Measurements from ENCODE around the gene DNAJB1.

Gene DNAJB1

GRCh38 chr19:14496029-14496833 is 22.0 kb downstream of the DNAJB1 start, which contains the start of gene GIPC1:
GIPC1 (minus strand) TSS chr19:14496127; CDS start chr19:14482976, 13,151 bp downstream.
- peak; percentile 97 for DNase-seq (ENCODE audit: low spot score)

GRCh38 chr19:14495672-14496028 is 22.5 kb downstream of the DNAJB1 start:
- no peak for DNase-seq (ENCODE audit: low spot score)

DNA sequence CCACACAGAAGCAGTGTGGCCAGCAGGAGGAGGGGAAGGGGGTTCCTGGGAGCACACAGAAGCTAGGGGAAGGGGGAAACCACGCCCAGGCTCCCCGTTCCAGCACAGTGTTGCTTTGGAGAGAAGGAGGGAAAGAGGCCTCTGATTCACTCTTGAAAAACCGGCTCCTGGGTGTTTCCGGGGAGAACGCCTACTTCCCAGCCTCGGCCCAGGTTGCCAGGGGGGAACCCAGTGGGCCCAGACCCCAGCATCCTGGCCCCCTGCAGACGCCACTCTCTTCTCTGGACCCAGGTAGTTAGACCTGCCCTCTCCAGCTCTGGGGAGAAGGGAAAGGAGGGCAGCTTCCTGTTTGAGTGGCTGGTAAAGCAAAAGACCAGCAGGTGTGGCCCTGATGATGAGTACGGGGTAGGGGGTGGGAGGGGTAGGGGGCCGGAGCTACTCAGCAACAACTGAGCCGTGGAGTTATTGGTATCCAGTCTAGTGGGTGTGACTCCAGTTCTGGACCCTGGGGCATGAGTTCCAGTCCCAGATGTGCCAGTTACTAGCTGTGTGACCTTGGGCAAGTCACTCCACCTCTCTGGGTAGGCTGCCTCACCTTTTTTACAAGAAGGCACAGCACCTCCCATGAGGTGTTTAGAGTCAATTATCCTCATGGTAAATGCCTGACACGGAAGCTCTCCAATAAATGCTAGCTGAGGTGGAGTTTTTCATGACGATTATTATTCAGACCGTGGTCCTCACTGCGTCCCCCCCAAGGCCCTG is 23.1 kb downstream of the DNAJB1 start:
- DNase-seq (ENCODE audit: low spot score), result no peak

GRCh38 chr19:14494411-14494810 is 23.8 kb downstream of the DNAJB1 start:
- no peak for DNase-seq (ENCODE audit: low spot score)

- DNase-seq (ENCODE audit: low spot score), result no peak
Observed at GRCh38 chr19:14492756-14493337, 25.4 kb downstream of the DNAJB1 start.

DNA sequence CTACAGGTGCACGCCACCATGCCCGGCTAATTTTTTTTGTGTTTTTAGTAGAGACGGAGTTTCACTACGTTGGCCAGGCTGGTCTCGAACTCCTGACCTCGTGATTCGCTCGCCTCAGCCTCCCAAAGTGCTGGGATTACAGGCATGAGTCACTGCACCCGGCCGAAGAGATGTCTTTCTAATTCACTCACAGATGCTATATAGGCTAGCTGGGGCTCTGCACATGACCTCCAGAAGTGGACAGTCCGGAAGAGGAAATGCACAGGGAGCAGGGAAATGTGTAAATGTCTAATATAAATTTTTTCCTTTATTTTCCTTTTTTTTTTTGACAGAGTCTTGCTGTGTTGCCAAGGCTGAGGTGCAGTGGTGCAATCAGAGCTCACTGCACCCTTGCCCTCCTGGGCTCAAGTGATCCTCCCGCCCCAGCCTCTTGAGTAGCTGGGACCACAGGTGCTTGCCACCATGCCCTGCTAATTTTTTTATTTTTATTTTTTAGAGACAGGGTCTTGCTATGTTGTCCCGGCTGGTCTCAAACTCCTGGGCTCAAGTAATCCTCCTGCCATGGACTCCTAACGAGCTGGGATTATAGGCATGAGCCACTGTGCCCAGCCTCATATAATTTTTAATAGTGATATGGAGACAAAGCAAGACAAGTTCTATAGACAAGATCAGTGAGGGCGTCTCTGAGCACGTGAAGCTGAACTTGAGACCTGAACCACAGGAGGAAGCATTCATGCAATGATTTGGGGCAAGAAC is 30.6 kb downstream of the DNAJB1 start:
- no peak for DNase-seq (ENCODE audit: low spot score)

DNA sequence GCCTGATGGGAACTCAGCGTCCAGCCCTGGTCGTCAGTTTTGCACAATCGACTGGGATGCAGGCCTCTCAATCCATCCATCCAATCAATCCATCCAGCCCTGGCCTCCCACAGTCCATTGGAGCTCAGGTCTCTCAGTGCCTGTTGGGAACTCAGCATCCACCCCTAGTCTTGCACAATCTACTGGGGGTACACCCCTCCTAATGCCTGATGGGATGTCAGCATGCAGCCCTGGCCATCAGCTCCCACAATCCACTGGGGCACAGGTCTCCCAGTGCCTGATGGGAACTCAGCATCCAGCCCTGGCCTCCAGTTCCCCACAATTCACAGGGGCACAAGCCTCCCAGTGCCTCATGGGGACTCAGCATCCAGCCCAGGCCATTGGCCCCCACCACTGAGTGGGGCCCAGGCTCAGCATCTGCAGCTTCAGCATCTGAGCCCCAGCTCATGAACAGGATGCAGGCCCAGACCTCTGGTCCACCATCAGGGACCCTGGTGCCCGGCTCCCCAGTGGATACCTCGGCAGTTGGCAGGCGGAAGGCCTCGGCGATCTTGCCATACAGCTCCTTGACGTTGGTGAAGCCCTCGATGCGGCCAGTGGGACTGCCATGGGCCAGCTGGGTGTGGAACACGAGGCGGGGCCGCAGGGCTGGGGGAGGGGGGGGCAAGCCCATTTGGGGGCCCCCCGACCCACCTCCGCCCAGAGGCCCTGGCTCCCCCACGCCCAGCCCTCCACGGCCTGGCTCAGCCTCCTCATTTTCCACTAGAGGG is 35.8 kb downstream of the DNAJB1 start:
- no peak for DNase-seq (ENCODE audit: low spot score)

DNA sequence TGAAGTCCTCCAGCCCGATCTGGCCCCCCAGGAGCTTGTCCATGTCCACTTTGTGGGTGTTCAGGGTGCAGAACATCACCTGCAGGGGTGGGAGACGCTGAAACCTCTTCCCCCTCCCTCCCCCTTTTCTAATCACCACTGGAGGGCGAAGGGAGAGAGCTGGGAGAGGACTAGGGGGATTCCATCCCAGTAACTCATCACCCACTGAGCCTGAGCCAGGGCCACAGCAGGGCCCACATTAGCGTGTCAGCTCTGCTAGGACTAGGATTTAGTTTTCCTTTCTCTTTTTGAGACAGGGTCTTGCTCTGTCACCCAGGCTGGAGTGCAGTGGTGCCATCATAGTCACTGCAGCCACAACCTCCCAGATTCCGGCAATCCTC is 37.5 kb downstream of the DNAJB1 start:
- no peak for DNase-seq (ENCODE audit: low spot score)

GRCh38 chr19:14479975-14480699 is 38.1 kb downstream of the DNAJB1 start:
- DNase-seq (ENCODE audit: low spot score), result no peak

- DNase-seq (ENCODE audit: low spot score), result no peak
Observed at GRCh38 chr19:14479309-14479974, 38.8 kb downstream of the DNAJB1 start.

DNA sequence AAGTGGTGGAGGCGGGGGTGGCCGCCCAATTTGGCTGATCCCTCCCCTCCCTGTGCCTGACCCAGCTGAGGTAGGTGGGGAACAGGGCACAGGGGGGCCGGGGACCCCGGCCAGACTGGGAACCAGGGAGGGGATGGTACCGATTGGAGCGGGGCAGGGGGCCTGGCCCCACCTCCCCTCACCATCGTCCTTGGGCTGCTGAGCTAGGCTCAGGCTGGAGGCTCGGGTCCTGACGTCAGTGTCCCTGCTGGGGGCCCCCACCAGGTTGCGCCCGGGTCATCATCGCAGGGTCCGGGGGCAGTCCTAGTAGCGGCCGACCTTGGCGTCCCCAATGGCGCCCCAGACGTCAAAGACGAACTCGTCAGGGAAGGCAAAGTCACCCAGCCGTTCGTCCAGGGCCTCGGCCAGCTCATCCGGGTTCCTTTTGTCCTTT is 40.1 kb downstream of the DNAJB1 start:
- DNase-seq (ENCODE audit: low spot score), result no peak

- DNase-seq (ENCODE audit: low spot score), result no peak
Observed at GRCh38 chr19:14477418-14478112, 40.6 kb downstream of the DNAJB1 start.

DNA sequence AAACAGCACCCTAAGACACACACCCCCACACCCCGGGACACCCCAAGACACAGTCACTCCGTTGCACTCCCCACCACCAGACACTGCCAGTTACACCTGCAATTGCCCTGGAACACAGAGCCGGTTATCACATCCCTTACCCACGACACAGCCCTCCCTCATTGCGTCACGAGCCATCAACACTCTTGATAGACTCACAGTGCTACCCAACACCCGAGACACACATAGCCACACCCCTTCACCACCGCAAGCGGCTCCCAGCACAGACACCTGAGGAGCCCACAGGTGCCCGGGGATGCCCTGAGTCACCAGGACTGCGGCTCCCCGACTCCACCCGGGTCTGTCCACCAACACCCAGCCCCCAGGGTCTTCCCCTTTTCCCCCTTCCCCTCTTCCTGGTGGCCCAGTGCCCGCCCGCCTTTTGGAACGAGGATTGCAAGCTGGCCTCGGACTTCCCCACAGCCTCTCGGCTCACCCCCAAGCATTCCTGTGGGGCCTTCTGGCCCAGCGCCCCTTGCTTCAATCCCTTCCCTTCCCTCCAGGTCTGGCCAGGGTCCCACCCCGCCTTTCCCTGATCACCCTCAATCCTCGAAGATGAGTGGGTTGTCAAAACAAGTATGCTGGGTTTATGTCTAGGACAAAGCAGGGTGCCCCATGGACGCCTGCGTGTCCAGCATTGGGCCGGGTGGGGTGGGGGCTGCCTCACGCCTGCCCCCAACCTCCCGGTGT is 41.4 kb downstream of the DNAJB1 start:
- no peak for DNase-seq (ENCODE audit: low spot score)

DNA sequence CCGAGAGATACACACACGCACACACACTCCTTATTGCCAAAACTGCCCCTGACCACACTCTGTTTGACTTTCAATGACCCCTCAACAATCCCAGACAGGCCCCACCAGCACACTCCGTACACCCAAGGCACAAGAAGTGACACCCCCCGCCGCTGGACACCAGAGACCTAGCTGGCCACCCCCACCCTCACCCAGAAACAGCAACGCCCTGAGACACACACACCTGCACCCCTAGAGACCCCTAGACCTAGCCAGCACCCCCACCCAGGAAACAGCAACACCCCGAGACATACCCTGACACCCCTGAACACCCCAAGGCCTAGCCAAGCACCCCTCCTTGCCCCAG is 41.9 kb downstream of the DNAJB1 start:
- DNase-seq (ENCODE audit: low spot score), result no peak

- DNase-seq (ENCODE audit: low spot score), result no peak
Observed at GRCh38 chr19:14475251-14476073, 42.7 kb downstream of the DNAJB1 start, which contains the start of gene PTGER1. PTGER1 (minus strand) TSS chr19:14475354; CDS start chr19:14474320, 1,034 bp downstream.

- DNase-seq (ENCODE audit: low spot score), result no peak
Observed at GRCh38 chr19:14474827-14475226, 43.4 kb downstream of the DNAJB1 start.

DNA sequence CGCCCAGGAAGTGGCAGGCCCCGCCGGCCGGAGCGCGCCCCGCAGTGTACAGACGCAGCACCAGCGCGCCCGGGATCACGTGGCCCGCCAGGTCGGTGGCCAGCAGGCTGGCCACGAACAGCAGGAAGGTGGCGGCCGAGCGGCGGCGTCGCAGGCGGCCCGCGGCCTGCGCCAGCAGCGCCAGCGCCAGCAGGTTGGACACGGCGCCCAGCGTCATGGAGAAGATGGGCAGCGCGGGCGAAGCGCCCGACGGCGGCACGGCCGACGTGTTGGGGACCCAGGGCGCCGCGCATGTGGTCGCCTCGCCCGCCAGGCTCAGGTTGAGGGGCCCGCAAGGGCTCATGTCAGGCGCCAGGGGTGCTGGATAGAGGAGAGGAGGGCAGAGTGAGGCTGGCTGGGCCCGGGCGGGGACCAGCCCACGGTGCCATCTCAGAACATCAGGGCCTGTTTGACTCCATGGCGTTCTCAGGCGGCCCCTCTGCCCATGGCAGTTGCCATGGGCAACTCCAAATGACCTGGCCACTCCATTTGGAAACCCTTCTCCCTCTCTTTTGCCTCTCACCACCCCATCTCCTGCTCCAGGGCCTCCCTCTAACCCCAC is 44.1 kb downstream of the DNAJB1 start:
- no peak for DNase-seq (ENCODE audit: low spot score)

All from left forelimb (tissue), 1 donor.